ENCODE results near the gene SOX8. TPM values are rescaled to one million over a fixed set of nuclear protein-coding genes. Genes with fewer than 3 reads are reported as not detected.

SOX8 gene
- polyA plus RNA-seq, 1 experiment = not detected

- peaks cover 43% of the 10 kb centered on the region for H3K27me3 ChIP-seq (ENCODE audit: control insufficient read depth, insufficient read depth, low read length)
- POLR2A ChIA-PET = no interaction called here
- CTCF ChIA-PET = no interaction called here
- peaks cover 2% of the 10 kb centered on the region; the same call in 1 of the 2 replicates for H3K9me3 ChIP-seq (ENCODE audit: control insufficient read depth, insufficient read depth, low read length)
- H3K27ac ChIP-seq (ENCODE audit: low read depth, low read length) = no peak overlapping the region
- H3K4me3 ChIP-seq (ENCODE audit: low read depth, low read length) = no peak overlapping the region
- no peak for DNase-seq (ENCODE audit: low read depth, low spot score)
- TF ChIP-seq, protein P1, sequence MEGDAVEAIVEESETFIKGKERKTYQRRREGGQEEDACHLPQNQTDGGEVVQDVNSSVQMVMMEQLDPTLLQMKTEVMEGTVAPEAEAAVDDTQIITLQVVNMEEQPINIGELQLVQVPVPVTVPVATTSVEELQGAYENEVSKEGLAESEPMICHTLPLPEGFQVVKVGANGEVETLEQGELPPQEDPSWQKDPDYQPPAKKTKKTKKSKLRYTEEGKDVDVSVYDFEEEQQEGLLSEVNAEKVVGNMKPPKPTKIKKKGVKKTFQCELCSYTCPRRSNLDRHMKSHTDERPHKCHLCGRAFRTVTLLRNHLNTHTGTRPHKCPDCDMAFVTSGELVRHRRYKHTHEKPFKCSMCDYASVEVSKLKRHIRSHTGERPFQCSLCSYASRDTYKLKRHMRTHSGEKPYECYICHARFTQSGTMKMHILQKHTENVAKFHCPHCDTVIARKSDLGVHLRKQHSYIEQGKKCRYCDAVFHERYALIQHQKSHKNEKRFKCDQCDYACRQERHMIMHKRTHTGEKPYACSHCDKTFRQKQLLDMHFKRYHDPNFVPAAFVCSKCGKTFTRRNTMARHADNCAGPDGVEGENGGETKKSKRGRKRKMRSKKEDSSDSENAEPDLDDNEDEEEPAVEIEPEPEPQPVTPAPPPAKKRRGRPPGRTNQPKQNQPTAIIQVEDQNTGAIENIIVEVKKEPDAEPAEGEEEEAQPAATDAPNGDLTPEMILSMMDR (IDR thresholded peaks at IDR 0.05; ENCODE audit: low read depth, low read length) = no peak
These were observed 25.8 kb downstream of the SOX8 start for GRCh38 chr16:1007284-1007850.

DNA sequence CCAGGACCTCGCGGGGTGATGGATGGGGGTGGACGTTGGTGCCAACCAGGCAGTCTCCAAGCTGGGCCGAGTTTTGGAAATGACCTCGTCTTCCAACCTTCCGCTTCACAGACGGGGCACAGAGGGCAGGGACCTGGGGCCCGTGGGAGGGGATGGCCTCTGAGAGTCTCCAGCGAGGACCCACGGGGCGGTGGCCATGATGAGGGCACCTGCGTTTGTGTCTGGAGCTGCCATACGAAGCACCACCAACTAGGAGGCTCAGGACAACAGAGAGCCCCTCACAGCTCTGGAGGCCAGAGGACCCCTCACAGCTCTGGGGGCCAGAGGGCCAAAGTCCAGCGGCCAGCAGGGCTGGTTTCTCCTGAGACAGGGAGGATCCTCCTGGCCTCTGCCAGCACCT lies 26.5 kb downstream of the SOX8 start:
- POLR2A ChIA-PET = no interaction called here
- TF ChIP-seq, protein P1 (IDR thresholded peaks at IDR 0.05; ENCODE audit: low read depth, low read length) = no peak
- no peaks in the 10 kb centered on the region; the same call in 1 of the 2 replicates for H3K9me3 ChIP-seq (ENCODE audit: control insufficient read depth, insufficient read depth, low read length)
- H3K27me3 ChIP-seq (ENCODE audit: control insufficient read depth, insufficient read depth, low read length) = peaks cover 44% of the 10 kb centered on the region
- no peak for DNase-seq (ENCODE audit: low read depth, low spot score)
- CTCF ChIA-PET = no interaction called here
- no peak overlapping the region for H3K27ac ChIP-seq (ENCODE audit: low read depth, low read length)
- no peak overlapping the region for H3K4me3 ChIP-seq (ENCODE audit: low read depth, low read length)

DNA sequence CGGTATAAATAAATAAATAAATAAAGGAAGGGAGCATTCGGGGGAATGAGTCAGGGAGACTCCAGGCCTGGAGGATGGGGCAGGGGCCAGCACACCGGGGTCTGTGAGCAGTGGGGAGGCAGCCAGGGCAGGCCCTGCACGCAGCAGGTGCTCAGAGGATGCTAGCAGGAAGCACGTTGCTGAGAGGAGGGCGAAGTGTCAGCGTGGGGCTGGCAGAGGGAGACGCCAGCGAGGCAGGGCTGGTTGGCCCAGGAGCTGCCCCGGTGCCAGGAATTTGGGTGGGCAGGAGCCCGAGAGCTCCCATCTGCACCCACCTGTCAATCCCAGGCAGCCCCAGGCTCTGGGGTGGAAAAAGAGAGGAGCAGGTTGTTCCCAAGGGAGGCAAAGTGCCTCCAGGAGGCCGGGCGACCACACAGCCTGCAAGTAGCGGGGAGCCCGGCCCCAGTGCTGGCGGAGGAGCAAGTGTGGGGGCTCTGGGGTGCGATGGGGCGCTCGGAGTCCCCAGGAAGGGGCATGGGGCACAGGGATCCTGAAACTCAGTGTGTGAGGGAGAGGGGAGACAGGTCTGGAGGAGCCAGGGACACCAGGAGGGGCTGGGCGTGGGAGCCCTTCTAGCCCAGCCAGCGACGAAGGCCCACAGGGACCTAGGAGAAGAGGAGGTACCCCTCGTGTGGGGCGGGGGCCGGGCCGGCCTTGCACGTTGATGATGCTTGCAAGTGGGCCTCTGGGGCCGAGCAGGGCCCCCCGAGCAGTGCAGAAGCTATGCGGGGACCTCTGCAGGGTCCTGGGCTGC lies 28.0 kb downstream of the SOX8 start:
- no peak for DNase-seq (ENCODE audit: low read depth, low spot score)
- TF ChIP-seq, protein P1 (IDR thresholded peaks at IDR 0.05; ENCODE audit: low read depth, low read length) = no peak
- H3K9me3 ChIP-seq (ENCODE audit: control insufficient read depth, insufficient read depth, low read length) = no peaks in the 10 kb centered on the region; the same call in 1 of the 2 replicates
- H3K27ac ChIP-seq (ENCODE audit: low read depth, low read length) = no peak overlapping the region
- CTCF ChIA-PET = no interaction called here
- POLR2A ChIA-PET = no interaction called here
- H3K4me3 ChIP-seq (ENCODE audit: low read depth, low read length) = no peak overlapping the region
- peaks cover 44% of the 10 kb centered on the region for H3K27me3 ChIP-seq (ENCODE audit: control insufficient read depth, insufficient read depth, low read length)

DNA sequence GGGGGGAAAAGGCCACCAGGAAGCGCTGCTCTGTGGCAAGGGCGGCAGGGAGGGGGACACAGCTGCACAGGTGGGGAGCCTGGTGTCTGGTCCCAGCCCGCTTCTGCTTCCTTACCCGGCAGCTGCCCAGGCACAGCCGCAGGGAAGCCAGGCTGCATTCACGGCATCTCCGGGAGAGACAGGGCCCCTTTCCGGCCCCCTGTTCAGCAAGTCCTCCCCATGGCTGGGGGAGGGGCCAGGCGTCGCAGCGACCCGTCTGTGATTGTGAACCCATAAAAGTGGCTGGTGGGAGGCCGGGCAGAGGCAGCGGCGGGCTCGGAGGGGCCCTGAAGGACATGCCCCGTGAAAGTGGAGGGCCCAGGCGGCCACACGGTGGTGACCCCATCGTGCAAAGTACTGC lies 28.7 kb downstream of the SOX8 start:
- Histone ChIP-seq H3K27me3 (ENCODE audit: control insufficient read depth, insufficient read depth, low read length) (peaks cover 44% of the 10 kb centered on the region), H3K9me3 (ENCODE audit: control insufficient read depth, insufficient read depth, low read length) (no peaks in the 10 kb centered on the region; the same call in 1 of the 2 replicates), H3K27ac (ENCODE audit: low read depth, low read length) (no peak overlapping the region), H3K4me3 (ENCODE audit: low read depth, low read length) (no peak overlapping the region)
- DNase-seq (ENCODE audit: low read depth, low spot score) = no peak
- POLR2A ChIA-PET = no interaction called here
- CTCF ChIA-PET = no interaction called here
- TF ChIP-seq, protein P1 (IDR thresholded peaks at IDR 0.05; ENCODE audit: low read depth, low read length) = no peak

- Histone ChIP-seq H3K27ac (ENCODE audit: low read depth, low read length) (no peak overlapping the region), H3K27me3 (ENCODE audit: control insufficient read depth, insufficient read depth, low read length) (peaks cover 41% of the 10 kb centered on the region), H3K9me3 (ENCODE audit: control insufficient read depth, insufficient read depth, low read length) (no peaks in the 10 kb centered on the region; the same call in 1 of the 2 replicates), H3K4me3 (ENCODE audit: low read depth, low read length) (no peak overlapping the region)
- no peak for DNase-seq (ENCODE audit: low read depth, low spot score)
- TF ChIP-seq, protein P1 (IDR thresholded peaks at IDR 0.05; ENCODE audit: low read depth, low read length) = no peak
- ChIA-PET CTCF (no interaction called here), POLR2A (interaction anchor here (0.6 kb wide), 1 partner anchor 198 kb away, joined by 5 read pairs; no protein-coding TSS in a partner anchor)
These were observed 29.2 kb downstream of the SOX8 start for GRCh38 chr16:1010815-1011214.
